Activated CD4-positive, alpha-beta T cell treated with anti-CD3 and anti-CD28 coated beads for 24 hours (primary cell): Measurements from ENCODE around the gene PPM1L.

Experiments
- DNase-seq, 2 donors: peaks; one replicate each; pipeline ENCODE4 v3.0.0-alpha.2; 2020; ENCODE audit warnings: low read depth in 2 of 2

PPM1L gene

DNA sequence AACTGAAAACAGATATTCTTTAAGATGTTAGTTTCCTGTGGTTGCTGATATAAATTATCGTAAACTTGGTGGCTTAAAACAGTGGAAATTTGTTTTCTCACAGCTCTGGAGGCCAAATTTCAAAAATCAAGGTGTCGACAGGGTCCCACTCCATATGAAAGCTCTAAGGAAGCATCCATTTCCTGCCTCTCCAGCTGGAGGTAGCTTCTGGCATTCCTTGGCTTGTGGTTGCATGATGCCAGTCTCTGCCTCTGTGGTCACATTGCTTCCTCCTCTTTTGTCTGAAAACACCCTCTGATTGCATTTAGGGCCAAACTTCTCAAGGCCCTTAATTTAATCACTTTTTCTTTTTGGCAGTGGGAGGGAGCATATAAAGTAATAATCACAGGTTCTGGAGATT lies 96.8 kb downstream of the PPM1L start:
- DNase-seq = no peak

DNA sequence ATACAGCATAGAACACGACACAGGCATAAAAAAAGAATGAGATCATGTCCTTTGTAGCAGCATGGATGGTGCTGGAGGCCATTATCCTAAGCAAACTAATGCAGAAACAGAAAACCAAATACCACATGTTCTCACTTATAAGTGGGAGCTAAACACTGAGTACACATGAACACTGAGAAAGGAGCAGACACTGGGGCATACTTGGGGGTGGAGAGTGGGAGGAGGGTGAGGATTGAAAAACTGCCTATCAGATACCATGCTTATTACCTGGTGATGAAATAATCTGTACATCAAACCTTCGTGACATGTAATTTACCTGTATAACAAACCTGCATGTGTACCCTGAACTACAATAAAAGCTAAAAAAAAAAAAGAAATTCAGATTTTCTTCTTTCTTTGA lies 100.4 kb downstream of the PPM1L start:
- DNase-seq = no peak

DNA sequence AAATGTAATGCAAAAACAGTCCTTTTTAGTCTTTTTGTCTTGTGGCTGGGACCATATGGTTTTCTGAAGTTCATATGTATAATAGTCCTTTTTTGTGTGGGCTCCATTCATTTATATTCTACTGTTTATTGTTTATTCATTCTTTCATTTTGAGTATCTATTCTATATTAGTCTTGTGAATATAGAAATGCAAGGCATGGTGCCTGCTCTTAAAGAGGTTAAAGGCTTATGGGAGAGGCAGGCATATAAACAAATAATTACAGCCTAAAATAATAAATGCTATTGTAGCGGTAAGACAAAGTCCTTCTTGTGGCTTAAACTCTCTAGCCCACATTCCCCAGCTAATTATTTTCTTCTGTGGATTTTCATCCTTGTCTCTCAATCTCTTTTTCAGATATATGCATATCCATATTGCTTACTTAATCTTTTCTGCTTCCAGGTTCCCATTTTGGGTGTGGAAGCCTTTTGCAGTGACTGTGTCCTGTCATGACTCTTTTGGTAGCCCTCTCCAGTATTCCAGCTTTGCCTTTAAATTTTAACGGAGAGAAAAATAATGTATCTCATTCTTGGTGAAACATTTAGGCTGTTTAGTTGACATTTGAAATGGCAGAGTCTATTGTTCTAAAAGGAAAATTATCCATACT lies 101.6 kb downstream of the PPM1L start:
- no peak for DNase-seq

DNA sequence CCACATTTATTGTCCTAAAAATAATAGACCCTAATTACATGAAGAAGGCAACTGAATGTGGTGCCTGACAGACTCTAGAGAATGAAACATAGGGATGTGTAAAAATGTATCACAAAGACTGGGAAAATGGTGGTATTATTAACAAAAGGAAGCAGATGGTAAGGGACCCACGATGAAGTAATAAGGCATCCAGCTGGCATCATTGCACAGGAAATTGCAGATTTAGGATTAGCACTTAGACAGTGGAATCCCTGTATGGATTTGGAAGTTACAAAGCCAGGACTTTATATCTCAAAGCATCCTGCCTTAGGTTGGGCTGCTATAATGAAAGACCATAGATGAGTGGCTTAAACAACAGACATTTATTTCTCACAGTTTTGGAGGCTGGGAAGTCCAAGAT lies 104.3 kb downstream of the PPM1L start:
- DNase-seq = no peak

DNA sequence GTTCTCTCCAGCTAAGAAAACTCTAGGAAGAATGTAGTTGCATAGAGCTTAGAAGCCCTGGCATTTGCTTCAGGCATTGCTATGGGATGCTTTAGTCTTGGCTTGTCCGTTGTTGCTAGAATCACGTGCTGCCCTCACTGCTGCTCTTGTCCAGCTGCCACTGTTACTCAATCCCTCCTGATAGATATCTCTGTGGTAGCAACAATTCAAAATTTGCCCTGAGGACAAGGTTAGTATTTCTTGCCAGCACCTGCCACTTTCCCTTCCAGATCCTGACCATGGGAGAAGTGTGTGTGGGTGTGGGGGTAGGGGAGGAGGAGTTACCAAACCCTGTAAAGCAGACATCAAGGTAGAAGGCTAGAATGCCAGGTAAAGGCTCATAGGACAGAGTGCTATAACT lies 113.8 kb downstream of the PPM1L start:
- no peak for DNase-seq

DNA sequence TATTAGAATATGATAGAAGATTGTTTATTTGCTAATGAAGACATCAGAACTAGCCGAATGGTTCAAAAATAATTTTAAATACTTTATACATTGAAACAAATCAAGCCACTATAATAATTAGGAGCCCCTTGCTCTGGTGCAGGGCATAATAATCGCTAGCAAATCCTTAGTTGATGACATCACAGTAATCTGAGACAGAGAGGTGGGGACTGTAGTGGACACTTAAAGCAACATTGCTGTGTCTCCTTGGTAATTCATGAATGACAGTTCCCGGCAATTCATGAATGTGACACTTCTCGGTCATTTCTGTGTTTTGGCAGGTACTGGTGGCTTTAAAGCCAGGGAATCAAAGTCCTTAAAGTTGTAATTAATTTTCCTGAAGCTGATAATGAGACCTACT lies 114.3 kb downstream of the PPM1L start:
- no peak for DNase-seq

DNA sequence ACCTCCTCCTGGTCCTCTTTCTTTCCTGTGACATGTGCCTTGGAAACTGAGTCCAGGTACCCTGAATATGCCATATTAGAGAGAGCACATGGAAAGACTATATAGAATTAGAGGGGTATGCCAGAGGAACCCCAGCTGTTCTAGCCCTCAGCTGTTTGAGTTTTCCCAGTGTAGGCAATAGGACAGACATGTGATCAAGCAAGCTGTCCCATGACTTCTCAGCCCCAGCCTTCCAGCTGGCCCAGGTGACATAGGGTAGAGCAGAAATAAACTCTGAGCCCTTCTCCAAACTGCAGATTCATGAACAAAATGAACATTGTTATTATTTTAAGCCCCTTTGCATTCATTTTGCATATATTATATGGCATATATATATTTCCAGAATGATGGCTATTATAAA lies 118.7 kb downstream of the PPM1L start:
- DNase-seq = no peak

DNA sequence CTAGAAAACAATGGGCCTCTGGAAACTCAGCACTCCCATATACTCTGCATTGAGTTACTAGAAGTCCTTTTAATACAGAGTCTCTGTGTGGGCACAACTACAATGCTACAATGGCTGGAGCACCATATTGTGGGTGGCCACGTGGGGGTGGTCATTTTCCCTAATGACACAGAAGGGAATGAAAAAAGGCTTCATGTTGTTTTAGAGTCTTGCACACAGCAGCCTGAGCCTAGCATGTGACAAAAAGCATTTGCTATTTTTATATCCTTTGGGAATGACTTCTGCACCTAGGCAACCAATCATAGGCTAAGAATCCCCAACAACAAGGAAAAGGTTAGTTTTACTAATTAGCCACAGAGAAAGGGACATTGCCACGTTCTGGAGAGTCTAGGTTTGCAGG lies 120.6 kb downstream of the PPM1L start:
- DNase-seq = no peak

DNA sequence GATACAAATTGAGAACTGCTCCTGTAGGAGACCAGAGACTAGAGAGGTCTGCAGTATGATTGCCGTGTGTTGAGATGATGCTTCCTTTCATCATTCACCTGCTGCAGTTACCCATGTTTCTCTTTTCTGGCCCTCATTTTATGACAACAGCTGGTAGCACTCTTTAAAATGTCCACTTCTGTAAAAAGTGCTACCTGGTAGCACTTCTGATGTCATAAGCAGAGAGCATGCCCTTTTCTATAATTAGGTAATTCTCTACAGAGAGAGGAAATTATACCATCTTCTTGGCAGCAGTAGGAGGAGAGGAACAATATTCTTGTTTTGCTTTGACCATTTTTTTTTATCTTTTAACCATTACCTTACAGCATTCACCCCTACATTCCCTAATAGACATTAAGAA lies 123.8 kb downstream of the PPM1L start:
- no peak for DNase-seq

DNA sequence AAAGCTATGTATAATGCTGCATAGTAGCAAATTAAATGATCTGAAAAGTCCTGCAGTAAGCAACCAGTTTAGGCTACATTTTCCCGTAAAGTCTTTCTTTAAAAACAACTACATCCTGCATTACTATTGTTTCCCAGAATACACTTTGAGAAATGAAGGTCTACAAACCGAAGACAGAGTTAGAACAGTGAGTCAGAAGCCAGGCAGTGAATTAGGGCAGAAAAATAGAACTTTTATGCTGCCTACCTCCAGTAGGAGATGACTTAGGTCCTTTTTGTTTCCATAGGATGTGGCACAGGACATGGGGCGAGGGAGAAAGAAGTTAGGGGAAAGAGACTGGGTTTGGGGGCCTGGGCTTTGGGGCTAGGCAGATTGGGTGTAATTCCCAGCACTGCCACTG lies 127.3 kb downstream of the PPM1L start:
- DNase-seq = no peak

DNA sequence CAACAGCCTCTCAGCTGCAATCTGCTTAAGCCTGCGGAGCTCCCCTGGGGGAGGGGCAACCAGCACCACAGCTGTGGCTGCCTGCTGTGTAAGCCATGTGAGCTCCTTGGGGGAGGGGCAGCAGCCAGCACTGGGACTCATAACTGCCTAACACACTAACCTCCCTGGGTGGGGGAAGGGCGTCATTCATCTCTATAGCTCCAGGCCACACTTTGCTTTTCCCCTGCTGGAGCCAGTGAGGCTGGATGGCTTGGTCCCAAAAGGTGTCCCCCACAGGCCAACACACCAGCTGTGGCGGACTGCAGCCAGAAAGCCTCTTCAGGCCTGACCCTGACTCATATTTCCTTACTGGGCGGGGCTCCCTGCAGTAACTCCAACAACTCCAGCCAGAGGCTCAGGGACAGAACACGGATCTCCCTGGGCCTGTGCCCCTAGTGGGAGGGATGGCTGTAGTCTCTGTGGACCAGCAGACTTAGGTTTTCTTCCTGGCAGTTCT lies 129.8 kb downstream of the PPM1L start:
- no peak for DNase-seq

DNA sequence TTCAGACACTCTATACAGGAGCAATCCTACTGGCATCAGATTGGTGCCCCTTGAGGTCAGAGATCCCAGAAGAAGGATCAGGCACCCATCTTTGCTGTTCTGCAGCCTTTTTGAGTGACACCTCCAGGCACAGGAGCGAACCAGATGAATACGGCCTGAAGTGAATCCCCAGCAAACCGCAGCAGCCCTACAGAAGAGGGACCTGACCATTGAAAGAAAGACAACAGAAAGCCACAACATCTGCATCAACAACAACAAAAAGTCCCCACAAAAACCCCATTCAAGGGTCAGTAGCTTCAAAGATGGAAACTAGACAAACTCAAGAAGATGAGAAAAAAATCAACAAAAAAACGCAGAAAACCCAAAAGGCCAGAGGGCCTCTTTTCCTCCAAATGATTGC lies 130.4 kb downstream of the PPM1L start:
- no peak for DNase-seq

DNA sequence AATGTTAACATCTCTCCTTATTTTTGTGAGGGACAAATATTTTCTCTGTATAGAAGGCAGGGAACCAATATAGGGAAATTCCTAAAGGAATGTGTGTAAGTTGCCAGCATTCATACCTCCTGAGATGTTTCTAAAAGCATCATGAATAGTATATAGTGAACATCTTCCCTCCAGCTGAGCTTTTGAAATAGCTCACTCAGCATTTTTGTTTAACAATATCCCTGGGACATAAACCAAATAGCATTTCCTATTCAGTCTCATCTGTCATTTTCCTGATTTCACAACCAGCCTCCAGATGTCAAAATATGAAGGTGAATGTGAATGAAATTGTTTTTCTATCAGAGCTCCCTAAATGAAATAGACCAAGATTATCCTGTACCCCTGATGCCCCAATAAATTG lies 137.2 kb downstream of the PPM1L start:
- DNase-seq = no peak

DNA sequence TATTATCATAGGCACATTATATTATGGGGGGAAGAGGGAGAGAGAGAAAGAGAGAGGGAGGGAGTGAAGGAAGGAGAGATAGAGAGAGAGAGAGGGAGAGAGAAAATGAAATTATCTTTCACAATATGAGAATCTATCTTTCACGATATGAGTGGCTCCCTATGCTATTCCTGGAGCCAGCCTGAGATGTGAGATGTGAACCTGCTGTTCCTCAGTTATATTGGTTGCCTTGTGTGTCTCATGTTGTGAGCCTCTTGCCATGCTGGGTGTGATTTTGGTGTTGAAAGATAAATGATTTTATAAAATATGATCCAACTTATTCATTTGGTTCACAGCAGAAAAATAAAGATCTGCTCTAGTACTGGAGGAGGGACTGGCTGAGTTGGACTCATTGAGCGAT lies 148.7 kb downstream of the PPM1L start:
- DNase-seq = no peak

DNA sequence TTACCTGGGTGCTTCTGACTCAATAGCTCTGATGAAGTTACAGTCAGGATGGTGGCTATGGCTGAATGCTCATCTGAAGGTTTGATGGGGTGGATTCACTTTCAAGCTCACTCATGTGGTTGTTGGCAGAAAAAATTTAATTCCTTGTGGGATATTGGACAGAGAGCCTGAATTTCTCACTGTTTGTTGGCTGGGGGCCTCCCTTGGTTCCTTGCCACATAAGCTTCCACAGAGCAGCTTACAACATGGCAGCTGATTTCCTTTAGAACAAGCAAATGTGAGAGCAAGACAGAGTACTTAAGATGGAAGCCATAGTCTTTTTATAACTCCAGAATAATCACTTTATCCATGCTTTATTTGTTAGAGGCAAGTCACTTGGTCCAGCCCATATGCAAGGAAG lies 150.6 kb downstream of the PPM1L start:
- no peak for DNase-seq

DNA sequence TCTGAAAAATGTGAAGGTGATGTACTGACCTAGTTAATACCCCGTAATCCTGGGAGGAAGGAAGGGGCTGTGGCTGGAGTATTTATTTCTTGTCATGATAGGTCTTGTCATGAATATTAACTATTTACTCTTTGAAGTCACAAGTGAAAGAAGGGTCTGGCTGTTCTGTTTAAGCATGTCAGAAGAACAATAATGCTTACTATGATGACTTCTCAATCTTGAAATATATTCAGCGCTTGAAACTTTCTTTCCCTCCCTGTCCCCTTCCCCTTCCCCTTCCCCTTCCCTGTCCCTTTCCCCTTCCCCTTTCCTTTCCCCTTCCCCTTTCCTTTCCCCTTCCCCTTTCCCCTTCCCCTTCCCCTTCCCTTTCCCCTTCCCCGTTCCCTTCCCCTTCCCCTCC lies 153.9 kb downstream of the PPM1L start:
- no peak for DNase-seq

DNA sequence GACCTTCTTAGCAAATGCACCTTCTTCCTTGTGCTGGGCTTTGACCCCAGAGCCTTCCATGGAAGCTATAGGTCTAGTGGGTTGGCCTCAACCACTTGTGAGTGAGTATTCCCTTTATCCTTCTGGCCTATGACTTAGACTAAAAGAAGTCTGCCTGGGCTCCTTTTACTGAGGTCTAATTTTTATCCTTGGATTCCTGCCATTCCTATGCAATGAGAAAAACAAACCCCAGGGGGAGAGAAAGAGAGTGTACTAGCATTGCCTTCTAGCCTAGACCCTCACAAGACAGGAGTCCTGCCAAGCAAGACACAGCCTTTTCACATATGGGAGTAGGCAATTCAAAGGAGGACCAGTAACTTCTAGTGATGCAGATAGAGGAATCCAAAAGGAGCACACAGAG lies 155.4 kb downstream of the PPM1L start:
- no peak for DNase-seq

DNA sequence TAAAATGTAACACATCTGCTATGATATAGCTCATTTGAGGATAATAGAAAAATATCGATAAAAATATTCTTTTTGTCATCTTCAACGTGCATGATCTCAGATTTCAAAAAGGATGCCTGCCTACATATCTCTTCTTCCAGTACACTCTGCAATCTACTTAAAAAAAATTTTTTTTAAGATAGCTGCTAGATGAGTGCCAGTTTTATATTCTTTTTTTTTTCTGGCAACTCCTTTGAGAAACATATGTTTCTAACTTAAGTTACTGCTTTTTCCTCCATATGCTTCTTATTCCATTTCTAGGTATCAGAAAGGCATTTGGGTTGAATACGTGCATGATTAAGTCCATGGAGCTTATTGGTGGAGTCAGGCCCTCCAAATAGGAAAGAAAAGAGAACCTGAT lies 160.4 kb downstream of the PPM1L start:
- DNase-seq = no peak

DNA sequence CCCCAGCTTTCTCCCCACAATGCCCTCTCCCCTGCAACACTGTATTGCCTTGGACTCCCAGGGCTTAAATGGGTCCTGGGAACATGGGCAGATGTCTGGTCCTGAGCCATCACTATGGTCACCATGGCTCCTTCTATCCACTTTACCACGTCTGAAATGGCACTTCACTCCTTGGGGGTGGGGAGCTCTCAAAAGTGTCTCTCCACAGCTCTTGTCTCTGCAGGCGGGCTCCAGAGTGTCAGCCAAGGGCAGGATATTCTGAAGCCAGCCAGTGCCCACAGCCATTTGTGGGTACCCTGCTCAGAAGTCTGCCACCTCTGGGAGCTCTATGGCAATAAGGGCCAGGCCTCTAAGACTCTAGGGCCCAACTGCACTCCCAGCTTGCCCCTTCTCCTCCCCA lies 163.9 kb downstream of the PPM1L start:
- no peak for DNase-seq

DNA sequence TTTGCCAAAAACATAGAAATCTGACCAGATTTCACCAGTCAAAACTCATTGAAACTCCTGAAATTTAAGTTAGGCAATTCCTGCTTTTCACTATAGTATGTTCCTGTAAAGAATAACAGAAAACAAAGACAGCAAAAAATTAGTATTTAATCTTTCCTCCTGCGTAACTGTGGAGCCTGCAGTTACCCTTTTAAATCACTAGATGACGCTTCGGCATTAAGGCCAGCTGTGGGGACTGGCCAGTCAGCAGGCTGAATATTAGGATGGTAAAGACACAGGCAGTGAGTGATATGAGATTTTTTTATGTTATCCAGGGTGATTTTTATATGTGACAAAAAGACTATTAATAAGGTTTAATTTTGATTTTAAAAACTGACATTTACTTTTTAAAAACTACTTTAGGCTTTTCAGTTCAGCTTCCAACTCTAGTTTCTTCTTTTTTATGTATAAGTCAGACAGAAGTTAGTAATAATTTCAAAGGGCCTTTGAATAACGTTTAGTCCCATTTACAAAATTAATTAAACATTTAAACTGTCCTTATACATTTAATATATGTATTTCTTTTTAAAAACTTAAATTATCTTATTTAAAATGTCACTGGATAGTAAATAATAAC lies 165.1 kb downstream of the PPM1L start:
- no peak for DNase-seq

DNA sequence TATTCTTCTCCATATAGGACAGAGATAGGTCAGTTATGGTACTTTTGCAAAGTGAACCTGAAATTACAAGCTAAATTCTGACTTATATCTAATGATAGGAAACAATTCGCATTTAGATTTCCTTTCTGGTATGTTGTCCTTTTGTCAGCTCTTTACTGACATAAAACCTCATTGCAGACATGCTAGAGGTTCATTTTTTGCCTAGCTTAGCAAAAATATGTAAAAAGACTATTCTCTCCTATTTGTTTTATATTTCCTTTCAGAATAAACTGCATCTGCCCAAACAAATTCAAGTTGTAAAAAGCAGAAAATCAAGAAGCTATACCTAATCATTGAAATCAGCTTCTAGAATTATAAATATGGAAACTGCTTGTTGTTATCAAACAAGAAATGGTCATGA lies 168.7 kb downstream of the PPM1L start:
- DNase-seq = no peak

DNA sequence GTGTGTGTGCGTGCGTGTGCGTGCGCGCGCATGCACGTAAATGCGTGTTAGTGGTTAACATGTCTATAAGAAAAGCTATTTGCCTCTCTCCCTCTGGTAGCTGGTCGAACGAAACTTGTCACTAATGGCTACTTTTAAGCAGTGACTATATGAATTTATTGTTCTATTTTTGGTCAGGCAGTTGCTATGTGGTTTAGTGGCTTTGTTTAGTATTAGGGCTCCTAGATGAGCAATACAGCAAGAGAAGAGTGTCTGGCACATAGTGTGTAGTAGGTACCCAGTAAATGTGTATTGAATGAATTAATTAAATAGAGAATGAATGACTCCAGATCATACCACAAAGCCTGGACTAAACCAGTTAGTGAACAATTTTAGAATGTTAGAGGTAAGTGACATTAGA lies 171.6 kb downstream of the PPM1L start:
- no peak for DNase-seq

DNA sequence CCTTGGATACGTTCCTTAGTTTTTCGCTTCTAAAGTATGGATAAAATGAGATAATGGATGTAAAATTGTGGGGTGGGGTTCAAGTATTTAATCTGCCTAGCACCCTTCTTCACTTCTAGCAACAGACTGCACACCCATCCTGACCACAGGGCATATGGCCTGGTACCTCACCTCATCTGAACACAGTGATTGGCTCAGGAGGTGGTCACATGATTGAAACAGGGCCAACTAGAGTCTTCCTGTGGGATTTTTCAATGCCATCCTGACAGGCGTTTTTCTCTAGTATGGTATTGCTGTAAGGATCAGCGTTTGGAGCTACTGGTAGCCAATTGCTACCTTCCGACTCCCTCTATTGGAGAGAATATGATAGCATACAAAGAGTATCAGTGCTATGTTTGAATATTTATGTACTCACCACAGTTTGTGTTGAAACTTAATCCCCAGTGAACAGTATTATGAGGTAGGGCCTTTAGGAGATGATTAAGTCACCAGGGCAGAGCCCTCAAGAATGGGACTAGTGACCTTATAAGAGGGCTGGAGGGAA lies 172.2 kb downstream of the PPM1L start:
- DNase-seq = no peak

DNA sequence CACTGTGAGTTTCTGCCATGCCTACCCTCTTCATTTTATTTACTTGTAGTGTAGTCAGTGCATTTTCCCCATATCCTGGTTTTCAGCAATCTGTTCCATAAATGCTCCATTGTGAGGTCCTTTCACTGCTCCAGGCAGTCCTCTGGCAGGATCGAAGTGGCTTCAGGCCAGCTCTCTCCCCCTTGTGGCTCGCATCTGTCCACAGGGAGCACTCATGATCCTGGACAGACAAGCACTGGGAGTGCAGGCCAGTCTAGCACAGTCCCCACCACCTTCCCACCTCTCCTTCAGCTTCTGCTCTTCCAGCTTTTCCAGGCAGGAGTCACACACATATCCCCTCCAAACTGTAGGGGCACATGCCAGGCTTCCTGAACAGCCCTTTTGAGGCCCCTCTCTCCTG lies 173.6 kb downstream of the PPM1L start:
- DNase-seq = no peak
